Body of pancreas (tissue), 4 donors: ENCODE data around the gene NEK3. TPM values are rescaled to one million over a fixed set of nuclear protein-coding genes. Genes with fewer than 3 reads are reported as not detected.

Source experiments
- ATAC-seq: fragments of 150-250 bp; one replicate; pipeline ENCODE4 v1.9.1; 2016
- DNase-seq, 4 donors: peaks; one replicate each; pipeline ENCODE4 v3.0.0-alpha.2; 2019
- H3K27ac ChIP-seq, 4 donors: fragments of 200-600 bp; sonication (generic); 1 replicate in 3 of 4; 2 replicates in 1 of 4; pipeline versions ENCODE4 v1.5.1 to v1.6.1; 2016 to 2019; ENCODE audit warnings: mild to moderate bottlenecking in 1 of 4, mixed read lengths in 1 of 4, moderate library complexity in 1 of 4
- H3K27me3 ChIP-seq, 2 donors: fragments of 200-600 bp; sonication (generic); one replicate each; pipeline ENCODE4 v1.6.0; 2016; ENCODE audit warnings: mild to moderate bottlenecking in 1 of 2
- H3K36me3 ChIP-seq, 2 donors: fragments of 200-600 bp; sonication (generic); replicated peaks in 1 of 2; 2 replicates each; pipeline ENCODE4 v1.5.1; 2016; ENCODE audit warnings: low read depth in 2 of 2; ENCODE audit not compliant: insufficient read depth in 1 of 2
- H3K4me1 ChIP-seq: fragments of 200-600 bp; sonication (generic); one replicate; pipeline ENCODE4 v1.6.0; 2016
- H3K4me3 ChIP-seq, 2 donors: fragments of 200-600 bp; sonication (generic); 1 replicate in 1 of 2; 2 replicates in 1 of 2; pipeline ENCODE4 v1.5.1; 2016 to 2019
- H3K9me3 ChIP-seq, 3 donors: fragments of 200-600 bp; sonication (generic); 1 replicate in 2 of 3; 2 replicates in 1 of 3; pipeline ENCODE4 v1.5.1; 2016
- POLR2A ChIP-seq, 3 donors: fragments of 450-650 bp; IDR thresholded peaks; one replicate each; pipeline ENCODE4 v1.6.1; 2016; ENCODE audit warnings: antibody characterized with exemption in 3 of 3, mild to moderate bottlenecking in 2 of 3
- WGBS, 2 donors: methylation state at CpG; one replicate each; pipeline ENCODE4 v1.1.5; 2017; 5-methylcytosine and 5-hydroxymethylcytosine counted together
- intact Hi-C: fragments of 100-400 bp; cut with DNase I; formaldehyde crosslinking; loops from one replicate; pipeline ENCODE4 v1.15.1; 2023
- total RNA-seq, 2 donors: library from RNA; depleted of rRNA; stranded (reverse); fragments of >200 nt; gene quantifications; one replicate each; pipeline ENCODE4 v1.1.0, GENCODE V29; 2016
- TF ChIP-seq, protein P1 (sequence below), 7 experiments: fragments of 450-650 bp in 4 of 7; fragments of 200-600 bp in 3 of 7; sonication (generic) in 3 of 7; IDR thresholded peaks; one replicate each; pipeline ENCODE4 v1.5.1; 2016 to 2019; ENCODE audit warnings: antibody characterized with exemption in 7 of 7

Gene NEK3
- total RNA-seq, 2 donors from 2014 or later, result 19.7 to 25.4 TPM

DNA sequence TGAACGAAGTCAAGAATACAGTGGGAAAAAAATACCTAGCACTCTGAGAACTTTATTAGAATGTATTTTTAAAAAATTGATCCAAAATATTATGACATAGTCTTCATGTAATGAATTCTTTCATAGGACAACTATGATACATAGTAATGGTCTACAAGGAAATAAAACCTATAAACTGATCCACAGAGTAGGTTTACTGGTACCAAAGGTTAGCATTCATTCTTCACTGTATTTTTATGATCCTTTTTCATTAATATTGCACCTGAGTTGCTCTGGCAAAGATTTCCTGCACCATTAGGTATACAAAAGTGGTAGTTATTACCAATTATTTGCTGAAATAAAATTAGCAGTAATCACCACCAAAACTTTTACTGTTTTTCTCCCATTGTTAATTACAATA, 4.2 kb downstream of the NEK3 start:
- WGBS, 2 donors, result 90 to 93% methylated on average over 1 of the region's 1 CpG
- Histone ChIP-seq H3K27me3 (no peaks in the 10 kb centered on the region), H3K36me3 (peaks cover 2 to 4% of the 10 kb centered on the region in 2 donors), H3K27ac (no peak overlapping the region), H3K4me3 (no peak overlapping the region), H3K4me1 (peaks cover 18% of the 10 kb centered on the region), H3K9me3 (no peaks in the 10 kb centered on the region)
- intact Hi-C loops, result no loop called here
- TF ChIP-seq, protein P1, sequence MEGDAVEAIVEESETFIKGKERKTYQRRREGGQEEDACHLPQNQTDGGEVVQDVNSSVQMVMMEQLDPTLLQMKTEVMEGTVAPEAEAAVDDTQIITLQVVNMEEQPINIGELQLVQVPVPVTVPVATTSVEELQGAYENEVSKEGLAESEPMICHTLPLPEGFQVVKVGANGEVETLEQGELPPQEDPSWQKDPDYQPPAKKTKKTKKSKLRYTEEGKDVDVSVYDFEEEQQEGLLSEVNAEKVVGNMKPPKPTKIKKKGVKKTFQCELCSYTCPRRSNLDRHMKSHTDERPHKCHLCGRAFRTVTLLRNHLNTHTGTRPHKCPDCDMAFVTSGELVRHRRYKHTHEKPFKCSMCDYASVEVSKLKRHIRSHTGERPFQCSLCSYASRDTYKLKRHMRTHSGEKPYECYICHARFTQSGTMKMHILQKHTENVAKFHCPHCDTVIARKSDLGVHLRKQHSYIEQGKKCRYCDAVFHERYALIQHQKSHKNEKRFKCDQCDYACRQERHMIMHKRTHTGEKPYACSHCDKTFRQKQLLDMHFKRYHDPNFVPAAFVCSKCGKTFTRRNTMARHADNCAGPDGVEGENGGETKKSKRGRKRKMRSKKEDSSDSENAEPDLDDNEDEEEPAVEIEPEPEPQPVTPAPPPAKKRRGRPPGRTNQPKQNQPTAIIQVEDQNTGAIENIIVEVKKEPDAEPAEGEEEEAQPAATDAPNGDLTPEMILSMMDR (IDR thresholded peaks at IDR 0.05), result no peak
- TF ChIP-seq POLR2A (IDR thresholded peaks at IDR 0.05), result no peak
- DNase-seq, result no peak
- no peak for ATAC-seq

DNA sequence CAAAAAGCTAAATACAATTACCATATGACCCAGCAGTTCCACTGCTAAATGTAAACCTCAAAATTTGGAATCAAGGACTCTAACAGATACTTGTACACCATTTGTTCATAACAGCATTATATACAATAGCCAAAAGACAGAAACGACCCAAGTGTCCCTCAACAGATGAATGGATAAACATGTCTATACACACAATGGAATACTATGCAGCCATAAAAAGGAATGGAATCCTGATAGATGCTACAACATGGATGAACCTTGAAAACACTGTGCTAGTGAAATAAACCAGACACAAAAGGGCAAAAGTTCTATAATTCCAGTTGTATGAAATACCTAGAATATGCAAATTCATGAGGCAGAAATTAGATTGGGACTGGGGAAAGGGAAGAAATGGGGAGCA, 12.2 kb downstream of the NEK3 start:
- no peak for DNase-seq
- H3K4me1 ChIP-seq, result no peaks in the 10 kb centered on the region
- no peaks in the 10 kb centered on the region for H3K27me3 ChIP-seq
- no peaks in the 10 kb centered on the region for H3K9me3 ChIP-seq
- H3K27ac ChIP-seq, result no peak overlapping the region
- H3K4me3 ChIP-seq, result no peak overlapping the region
- H3K36me3 ChIP-seq, result peaks cover 4 to 7% of the 10 kb centered on the region in 2 donors
- 63 to 75% methylated on average over 1 of the region's 1 CpG for WGBS, 2 donors
- no peak for TF ChIP-seq POLR2A (IDR thresholded peaks at IDR 0.05)
- TF ChIP-seq, protein P1 (IDR thresholded peaks at IDR 0.05), result no peak
- intact Hi-C loops, result no loop called here
- ATAC-seq, result no peak

DNA sequence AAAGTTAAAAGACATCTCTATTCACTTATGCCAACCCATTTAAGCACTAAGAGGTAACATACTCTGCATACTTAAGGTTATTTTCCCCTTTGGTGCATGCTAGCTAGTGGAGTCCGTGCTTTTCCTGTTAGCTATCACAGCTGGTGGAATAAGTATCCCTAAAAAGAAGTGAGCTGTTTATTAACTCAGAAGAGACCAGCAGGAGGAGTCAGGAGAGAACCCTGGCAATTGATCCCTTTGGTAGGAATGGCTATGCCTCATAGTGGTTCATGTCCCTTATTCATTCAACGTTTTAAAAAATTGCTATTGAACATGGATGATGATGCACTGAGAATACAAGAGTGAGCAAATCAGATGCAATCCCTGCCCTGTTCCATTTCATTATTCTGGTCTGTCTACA, 18.1 kb downstream of the NEK3 start:
- Histone ChIP-seq H3K27ac (no peak overlapping the region), H3K4me1 (no peaks in the 10 kb centered on the region), H3K27me3 (no peaks in the 10 kb centered on the region), H3K36me3 (no peaks in the 10 kb centered on the region), H3K4me3 (no peak overlapping the region), H3K9me3 (no peaks in the 10 kb centered on the region)
- TF ChIP-seq, protein P1 (IDR thresholded peaks at IDR 0.05), result no peak
- TF ChIP-seq POLR2A (IDR thresholded peaks at IDR 0.05), result no peak
- intact Hi-C loops, result no loop called here
- no peak for ATAC-seq
- WGBS, 2 donors, result 41 to 48% methylated on average over 2 of the region's 2 CpGs
- DNase-seq, result no peak

DNA sequence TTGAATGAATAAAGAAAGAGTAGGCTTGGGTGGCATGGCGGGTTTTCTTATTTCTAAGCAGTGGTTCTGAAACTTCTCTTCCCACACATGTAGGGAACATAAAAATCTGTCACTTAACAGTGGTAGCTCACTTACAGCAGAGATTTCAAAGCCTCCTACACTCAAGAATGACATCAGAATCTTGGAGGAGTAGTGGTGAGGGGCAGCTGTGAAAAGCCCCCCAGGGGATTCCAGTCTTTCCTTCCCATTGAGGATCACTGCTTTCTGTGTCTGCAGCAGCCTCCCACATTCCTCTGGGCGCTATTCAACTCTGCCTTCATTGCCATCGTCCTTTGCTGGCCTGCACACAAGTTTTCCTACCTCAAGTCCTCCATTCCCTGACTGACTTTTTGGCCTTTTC, 21.9 kb downstream of the NEK3 start:
- 78 to 86% methylated on average over 3 of the region's 3 CpGs for WGBS, 2 donors

DNA sequence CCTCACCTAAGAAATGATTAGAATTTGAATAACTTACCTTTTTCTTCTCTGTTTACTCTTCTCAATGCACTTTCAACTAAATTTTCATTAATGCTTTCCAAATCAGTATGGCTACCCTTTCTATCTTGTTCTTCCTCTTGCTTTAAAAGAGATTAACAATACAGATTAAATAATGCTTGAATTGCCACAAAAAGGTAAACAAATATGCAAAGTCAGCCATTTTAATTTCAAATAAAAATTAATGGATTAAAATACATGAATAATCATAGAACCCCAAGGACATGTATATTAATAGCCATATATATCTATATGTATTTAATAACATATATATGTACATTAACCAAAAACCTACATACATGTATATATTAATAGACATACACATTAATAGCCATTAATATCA, 22.6 kb downstream of the NEK3 start:
- peaks cover 4 to 20% of the 10 kb centered on the region in 2 donors for H3K36me3 ChIP-seq
- H3K27ac ChIP-seq, result no peak overlapping the region
- ATAC-seq, result no peak
- no peaks in the 10 kb centered on the region for H3K4me1 ChIP-seq
- DNase-seq, result no peak
- intact Hi-C loops, result loop anchor here (10.0 kb wide), 1 partner anchor 322 kb away; no protein-coding TSS in a partner anchor
- no peaks in the 10 kb centered on the region for H3K9me3 ChIP-seq
- no peaks in the 10 kb centered on the region for H3K27me3 ChIP-seq
- no peak for TF ChIP-seq POLR2A (IDR thresholded peaks at IDR 0.05)
- TF ChIP-seq, protein P1 (IDR thresholded peaks at IDR 0.05), result no peak
- H3K4me3 ChIP-seq, result no peak overlapping the region

More for the DNA sequence above, 21.9 kb downstream of the NEK3 start:
- ATAC-seq (no peak), DNase-seq (no peak)
- Histone ChIP-seq H3K9me3 (no peaks in the 10 kb centered on the region), H3K27ac (no peak overlapping the region), H3K36me3 (peaks cover 4 to 15% of the 10 kb centered on the region in 2 donors), H3K4me3 (no peak overlapping the region), H3K27me3 (no peaks in the 10 kb centered on the region), H3K4me1 (no peaks in the 10 kb centered on the region)
- intact Hi-C loops, result loop anchor here (10.0 kb wide), 1 partner anchor 323 kb away; no protein-coding TSS in a partner anchor
- TF ChIP-seq POLR2A (IDR thresholded peaks at IDR 0.05), result no peak
- TF ChIP-seq, protein P1 (IDR thresholded peaks at IDR 0.05), result no peak
